GM19099 (cell line): ENCODE data around the gene LTB.

Experiments
- POLR2A ChIP-seq: IDR thresholded peaks from 3 replicates; pipeline ENCODE4 v1.6.1; 2011; ENCODE audit warnings: low read depth; ENCODE audit not compliant: insufficient read length; ENCODE audit errors: extremely low read depth

Gene LTB

GRCh38 chr6:31581434-31582229 is 592 bp downstream of the LTB start:
- TF ChIP-seq POLR2A: no peak

- peak; percentile 67 for TF ChIP-seq POLR2A
These were observed 1.3 kb downstream of the LTB start for GRCh38 chr6:31580807-31581433.

GRCh38 chr6:31580438-31580740 is 1.8 kb downstream of the LTB start:
- TF ChIP-seq POLR2A: no peak

- TF ChIP-seq POLR2A: peak; percentile 33
These were observed 2.4 kb downstream of the LTB start for GRCh38 chr6:31579546-31580437.

GRCh38 chr6:31579119-31579505 is 3.1 kb downstream of the LTB start:
- TF ChIP-seq POLR2A: no peak

GRCh38 chr6:31578184-31579118 is 3.8 kb downstream of the LTB start:
- peak; percentile 57 for TF ChIP-seq POLR2A

GRCh38 chr6:31577579-31577966 is 4.7 kb downstream of the LTB start:
- peak; percentile 29 for TF ChIP-seq POLR2A

- peak; percentile 62 for TF ChIP-seq POLR2A
These were observed 5.2 kb downstream of the LTB start for GRCh38 chr6:31576897-31577578.

- TF ChIP-seq POLR2A: no peak
These were observed 6.1 kb downstream of the LTB start for GRCh38 chr6:31575952-31576685.

- TF ChIP-seq POLR2A: peak; percentile 100
These were observed 6.8 kb downstream of the LTB start, which contains the start of gene TNF for GRCh38 chr6:31575335-31575901. Gene TNF (plus strand): TSS chr6:31575565. CDS start chr6:31575742, 177 bp downstream.

GRCh38 chr6:31574106-31575061 is 7.8 kb downstream of the LTB start:
- TF ChIP-seq POLR2A: peak; percentile 7
